ENCODE measurements around the gene FADS1.

The FADS1 gene

GRCh38 chr11:61782299-61782698, 34.5 kb downstream of the FADS1 start:
- Histone ChIP-seq H3K4me3 (replicated peaks; ENCODE audit: insufficient read depth, low read length) (no peak overlapping the region), H3K27ac (replicated peaks) (no peak overlapping the region), H3K27me3 (ENCODE audit: insufficient read depth, poor library complexity, severe bottlenecking) (no peaks in the 10 kb centered on the region)
- DNase-seq (ENCODE audit: low read depth in 1 of 2, low spot score in 1 of 2), result no peak
- TF ChIP-seq GABPA (IDR thresholded peaks at IDR 0.05; ENCODE audit: low read depth) (no peak), CTCF (IDR thresholded peaks at IDR 0.05; ENCODE audit: insufficient read depth, low read length) (no peak), REST (IDR thresholded peaks at IDR 0.05; ENCODE audit: insufficient replicate concordance, low read depth) (no peak), POLR2AphosphoS5 (IDR thresholded peaks at IDR 0.05; ENCODE audit: low read depth) (no peak), SPI1 (IDR thresholded peaks at IDR 0.05; ENCODE audit: borderline replicate concordance, low read depth) (no peak)

- DNase-seq (ENCODE audit: low read depth in 1 of 2, low spot score in 1 of 2), result no peak
- H3K4me3 ChIP-seq (replicated peaks; ENCODE audit: insufficient read depth, low read length), result no peak overlapping the region
- TF ChIP-seq SPI1 (IDR thresholded peaks at IDR 0.05; ENCODE audit: borderline replicate concordance, low read depth) (no peak), GABPA (IDR thresholded peaks at IDR 0.05; ENCODE audit: low read depth) (no peak), POLR2AphosphoS5 (IDR thresholded peaks at IDR 0.05; ENCODE audit: low read depth) (no peak), REST (IDR thresholded peaks at IDR 0.05; ENCODE audit: insufficient replicate concordance, low read depth) (no peak), CTCF (IDR thresholded peaks at IDR 0.05; ENCODE audit: insufficient read depth, low read length) (no peak)
- no peaks in the 10 kb centered on the region for H3K27me3 ChIP-seq (ENCODE audit: insufficient read depth, poor library complexity, severe bottlenecking)
- H3K27ac ChIP-seq (replicated peaks), result no peak overlapping the region
These were observed 35.2 kb downstream of the FADS1 start for GRCh38 chr11:61781585-61781984.

DNA sequence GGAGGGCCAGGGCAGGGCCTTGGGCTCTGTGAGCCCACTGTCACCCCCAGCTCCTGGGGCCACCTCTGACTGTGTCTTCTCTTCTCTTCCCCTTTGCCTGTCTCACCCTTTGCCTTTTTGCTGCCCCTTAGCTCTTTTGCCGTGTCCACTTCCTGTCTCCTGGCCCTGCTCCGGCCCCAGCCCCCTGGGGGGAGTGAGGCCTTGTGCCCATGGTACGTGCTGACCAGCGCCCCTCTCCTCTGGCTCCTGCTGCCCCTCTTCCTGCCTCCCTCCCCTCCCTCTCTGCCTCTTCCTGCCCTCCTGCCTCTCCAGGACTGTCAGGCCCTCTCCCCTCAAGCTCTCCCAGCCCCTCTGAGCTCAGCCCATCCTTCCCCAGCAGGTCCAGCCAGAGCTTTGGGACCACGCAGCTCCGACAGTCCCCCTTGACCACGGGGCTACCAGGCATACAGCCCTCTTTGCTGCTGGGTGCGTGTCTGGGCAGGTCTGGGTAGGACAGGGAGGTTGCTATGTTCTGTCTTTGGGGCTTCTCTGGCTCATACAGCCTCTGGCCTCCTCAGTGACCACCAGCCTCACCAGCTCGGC, 36.1 kb downstream of the FADS1 start:
- Histone ChIP-seq H3K27ac (replicated peaks) (no peak overlapping the region), H3K4me3 (replicated peaks; ENCODE audit: insufficient read depth, low read length) (no peak overlapping the region), H3K27me3 (ENCODE audit: insufficient read depth, poor library complexity, severe bottlenecking) (no peaks in the 10 kb centered on the region)
- TF ChIP-seq REST (IDR thresholded peaks at IDR 0.05; ENCODE audit: insufficient replicate concordance, low read depth) (no peak), GABPA (IDR thresholded peaks at IDR 0.05; ENCODE audit: low read depth) (no peak), CTCF (IDR thresholded peaks at IDR 0.05; ENCODE audit: insufficient read depth, low read length) (no peak), SPI1 (IDR thresholded peaks at IDR 0.05; ENCODE audit: borderline replicate concordance, low read depth) (no peak), POLR2AphosphoS5 (IDR thresholded peaks at IDR 0.05; ENCODE audit: low read depth) (no peak)
- DNase-seq (ENCODE audit: low read depth in 1 of 2, low spot score in 1 of 2), result no peak

Measured in HL-60 (cell line).